ENCODE results near the gene STOML1. TPM values are rescaled to one million over a fixed set of nuclear protein-coding genes. Genes with fewer than 3 reads are reported as not detected.

Gene STOML1
- total RNA-seq, 1 experiment from 2014 or later: 19.7 TPM

GRCh38 chr15:74010929-74011540 lies 18.9 kb upstream of the STOML1 start:
- H3K27me3 Mint-ChIP-seq (ENCODE audit: unreplicated experiment): no peaks in the 10 kb centered on the region
- H3K9me3 Mint-ChIP-seq (ENCODE audit: low read depth, unreplicated experiment): no peaks in the 10 kb centered on the region
- H3K4me3 Mint-ChIP-seq (ENCODE audit: low read depth, unreplicated experiment): peak overlapping the region; percentile 32
- TF ChIP-seq CTCF (IDR thresholded peaks at IDR 0.05; ENCODE audit: unreplicated experiment): no peak
- H3K27ac Mint-ChIP-seq (ENCODE audit: unreplicated experiment): peak overlapping the region; percentile 56
- peak; percentile 28 for DNase-seq
- BruUV-seq (replicated peaks): no TSS peak
- H3K36me3 Mint-ChIP-seq (ENCODE audit: insufficient read depth, unreplicated experiment): peaks cover 19% of the 10 kb centered on the region
- H3K4me1 Mint-ChIP-seq (ENCODE audit: low read depth, unreplicated experiment): peaks cover 59% of the 10 kb centered on the region
- intact Hi-C loops (cut with micrococcal nuclease; ENCODE audit: unreplicated experiment): no loop called here
- CTCF ChIA-PET: interaction anchor here (1.0 to 1.9 kb wide), 6 partner anchors 15 to 60 kb away, joined by 3 to 10 read pairs (median 4); partner anchors contain the start of gene PML

- DNase-seq: no peak
- Mint-ChIP-seq H3K27ac (ENCODE audit: unreplicated experiment) (peak overlapping the region; percentile 61), H3K36me3 (ENCODE audit: insufficient read depth, unreplicated experiment) (peaks cover 19% of the 10 kb centered on the region), H3K27me3 (ENCODE audit: unreplicated experiment) (no peaks in the 10 kb centered on the region), H3K4me1 (ENCODE audit: low read depth, unreplicated experiment) (peaks cover 57% of the 10 kb centered on the region), H3K9me3 (ENCODE audit: low read depth, unreplicated experiment) (no peaks in the 10 kb centered on the region), H3K4me3 (ENCODE audit: low read depth, unreplicated experiment) (no peak overlapping the region)
- no TSS peak for BruUV-seq (replicated peaks)
- TF ChIP-seq CTCF (IDR thresholded peaks at IDR 0.05; ENCODE audit: unreplicated experiment): no peak
- intact Hi-C loops (cut with micrococcal nuclease; ENCODE audit: unreplicated experiment): no loop called here
- CTCF ChIA-PET: interaction anchor here (0.5 to 0.6 kb wide), 2 partner anchors 13 to 23 kb away, joined by 3 to 4 read pairs; no protein-coding TSS in a partner anchor
Observed at GRCh38 chr15:74008901-74009300, 16.8 kb upstream of the STOML1 start.

DNA sequence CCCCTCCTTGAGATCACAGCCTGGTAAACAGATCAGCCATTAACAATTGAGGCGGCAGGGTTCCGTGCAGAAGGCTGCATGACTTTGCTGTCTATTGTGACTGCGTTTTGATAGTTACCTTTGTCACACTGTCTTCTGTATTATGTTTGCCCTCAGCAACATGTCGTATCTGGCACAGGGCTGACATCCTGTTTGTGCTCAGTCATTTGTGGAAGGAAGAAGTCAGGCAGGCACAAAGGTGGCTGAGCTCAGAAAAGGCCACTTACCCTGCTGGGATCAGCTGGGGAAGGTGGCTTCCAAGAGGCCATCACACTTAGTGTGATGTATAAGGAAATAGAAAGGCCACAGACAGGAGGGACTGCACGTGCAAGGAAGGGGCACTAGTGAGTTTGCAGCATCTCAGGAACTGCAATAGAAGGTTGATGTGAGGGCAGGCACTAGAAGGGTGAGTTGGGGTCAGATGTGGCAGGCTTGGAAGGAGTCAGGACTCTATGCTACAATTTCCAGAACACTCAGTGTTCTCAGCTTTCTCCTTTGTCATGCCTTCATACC lies 15.8 kb upstream of the STOML1 start:
- no peak for TF ChIP-seq CTCF (IDR thresholded peaks at IDR 0.05; ENCODE audit: unreplicated experiment)

DNA sequence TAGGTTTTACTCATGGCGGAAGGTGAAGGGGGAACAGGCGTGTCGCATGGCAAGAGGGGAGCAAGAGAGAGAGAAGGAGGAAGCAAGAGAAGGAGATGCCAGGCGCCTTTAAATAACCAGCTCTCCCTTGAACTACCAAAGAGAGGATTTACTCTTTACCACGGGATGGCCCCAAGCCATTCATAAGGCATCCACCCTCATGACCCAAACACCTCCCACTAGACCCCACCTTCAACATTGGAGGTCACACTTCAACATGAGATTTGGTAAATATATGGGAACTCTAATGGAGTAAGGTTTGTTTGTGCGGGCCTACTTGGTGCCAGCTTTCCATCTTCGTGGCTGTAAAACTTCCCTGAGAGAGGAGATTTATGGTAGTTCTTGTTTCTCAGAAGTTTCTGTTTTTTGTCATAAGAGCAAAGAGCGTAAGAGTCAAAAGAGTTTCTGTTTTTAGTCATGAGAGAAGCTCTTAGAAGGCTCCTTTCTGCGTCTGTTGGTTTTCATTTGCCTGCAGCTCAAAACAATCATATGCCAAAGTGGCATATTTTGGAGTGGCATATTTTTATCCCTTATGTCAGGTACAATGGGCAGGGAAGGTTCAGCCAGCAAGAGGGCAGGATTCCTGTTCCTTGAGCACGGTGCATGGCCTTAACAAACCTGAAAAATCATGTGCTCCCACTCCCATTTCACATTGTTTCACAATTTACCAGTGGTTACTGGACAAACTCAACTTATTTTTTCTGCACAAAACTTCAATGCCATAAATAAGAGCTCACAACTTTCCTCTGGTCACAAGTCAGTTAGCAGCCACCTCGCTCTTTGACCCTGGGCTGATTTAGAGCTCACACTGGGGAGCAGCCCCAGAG lies 14.9 kb upstream of the STOML1 start:
- no peak for DNase-seq
- peaks cover 57% of the 10 kb centered on the region for H3K4me1 Mint-ChIP-seq (ENCODE audit: low read depth, unreplicated experiment)
- H3K36me3 Mint-ChIP-seq (ENCODE audit: insufficient read depth, unreplicated experiment): peaks cover 29% of the 10 kb centered on the region
- no peak overlapping the region for H3K4me3 Mint-ChIP-seq (ENCODE audit: low read depth, unreplicated experiment)
- intact Hi-C loops (cut with micrococcal nuclease; ENCODE audit: unreplicated experiment): no loop called here
- no TSS peak for BruUV-seq (replicated peaks)
- CTCF ChIA-PET: interaction anchor here (0.7 to 1.3 kb wide), 2 partner anchors 9 to 41 kb away, joined by 3 to 5 read pairs; no protein-coding TSS in a partner anchor
- TF ChIP-seq CTCF (IDR thresholded peaks at IDR 0.05; ENCODE audit: unreplicated experiment): no peak
- peaks cover 2% of the 10 kb centered on the region for H3K9me3 Mint-ChIP-seq (ENCODE audit: low read depth, unreplicated experiment)
- H3K27me3 Mint-ChIP-seq (ENCODE audit: unreplicated experiment): no peaks in the 10 kb centered on the region
- H3K27ac Mint-ChIP-seq (ENCODE audit: unreplicated experiment): no peak overlapping the region

More for the DNA sequence above, 15.8 kb upstream of the STOML1 start:
- Mint-ChIP-seq H3K4me3 (ENCODE audit: low read depth, unreplicated experiment) (no peak overlapping the region), H3K27ac (ENCODE audit: unreplicated experiment) (no peak overlapping the region), H3K4me1 (ENCODE audit: low read depth, unreplicated experiment) (peaks cover 57% of the 10 kb centered on the region), H3K36me3 (ENCODE audit: insufficient read depth, unreplicated experiment) (peaks cover 23% of the 10 kb centered on the region), H3K9me3 (ENCODE audit: low read depth, unreplicated experiment) (peaks cover 2% of the 10 kb centered on the region), H3K27me3 (ENCODE audit: unreplicated experiment) (no peaks in the 10 kb centered on the region)
- no TSS peak for BruUV-seq (replicated peaks)
- intact Hi-C loops (cut with micrococcal nuclease; ENCODE audit: unreplicated experiment): no loop called here
- DNase-seq: no peak
- CTCF ChIA-PET: interaction anchor here (0.6 to 1.3 kb wide), 2 partner anchors 25 to 40 kb away, joined by 3 to 4 read pairs; no protein-coding TSS in a partner anchor

All from Calu3 (cell line).